ENCODE measurements around the gene AK4. TPM values are rescaled to one million over a fixed set of nuclear protein-coding genes. Genes with fewer than 3 reads are reported as not detected.

AK4 gene
- total RNA-seq, 2 experiments from 2014 or later = 108 to 112 TPM

- ChIA-PET POLR2A (no interaction called here), CTCF (no interaction called here)
- H3K27me3 Mint-ChIP-seq (ENCODE audit: low read depth) = peaks cover 28% of the 10 kb centered on the region
- H3K9me3 Mint-ChIP-seq (ENCODE audit: insufficient read depth) = no peaks in the 10 kb centered on the region
- no peak overlapping the region for H3K4me3 Mint-ChIP-seq
- ATAC-seq (no peak), DNase-seq (no peak)
- H3K36me3 Mint-ChIP-seq (ENCODE audit: low read depth) = no peaks in the 10 kb centered on the region
- no peaks in the 10 kb centered on the region for H3K4me1 Mint-ChIP-seq (ENCODE audit: low read depth)
- H3K27ac Mint-ChIP-seq = no peak overlapping the region
Observed at GRCh38 chr1:65243491-65243890, 95.5 kb downstream of the AK4 start.

- Mint-ChIP-seq H3K27me3 (ENCODE audit: low read depth) (peaks cover 21% of the 10 kb centered on the region), H3K9me3 (ENCODE audit: insufficient read depth) (no peaks in the 10 kb centered on the region), H3K36me3 (ENCODE audit: low read depth) (no peaks in the 10 kb centered on the region), H3K4me3 (no peak overlapping the region), H3K4me1 (ENCODE audit: low read depth) (no peaks in the 10 kb centered on the region), H3K27ac (no peak overlapping the region)
- ChIA-PET POLR2A (no interaction called here), CTCF (no interaction called here)
- DNase-seq (no peak), ATAC-seq (no peak)
Observed at GRCh38 chr1:65245295-65245694, 97.3 kb downstream of the AK4 start.

- Mint-ChIP-seq H3K4me3 (no peak overlapping the region), H3K36me3 (ENCODE audit: low read depth) (no peaks in the 10 kb centered on the region), H3K27ac (no peak overlapping the region), H3K27me3 (ENCODE audit: low read depth) (peaks cover 27% of the 10 kb centered on the region), H3K4me1 (ENCODE audit: low read depth) (no peaks in the 10 kb centered on the region), H3K9me3 (ENCODE audit: insufficient read depth) (no peaks in the 10 kb centered on the region)
- ChIA-PET POLR2A (no interaction called here), CTCF (interaction anchor here (1.4 to 2.0 kb wide), 2 partner anchors 12 to 440 kb away, joined by 4 read pairs; no protein-coding TSS in a partner anchor)
- no peak for DNase-seq
- ATAC-seq = no peak
Observed at GRCh38 chr1:65247419-65248359, 99.7 kb downstream of the AK4 start.

- Mint-ChIP-seq H3K4me3 (no peak overlapping the region), H3K27me3 (ENCODE audit: low read depth) (peaks cover 24% of the 10 kb centered on the region)
- POLR2A ChIA-PET = no interaction called here
Observed at GRCh38 chr1:65250826-65251225, 102.8 kb downstream of the AK4 start.

GRCh38 chr1:65253800-65254319 lies 105.9 kb downstream of the AK4 start:
- H3K36me3 Mint-ChIP-seq (ENCODE audit: low read depth) = no peaks in the 10 kb centered on the region
- peaks cover 16% of the 10 kb centered on the region for H3K4me1 Mint-ChIP-seq (ENCODE audit: low read depth)
- CTCF ChIA-PET = interaction anchor here (0.6 to 2.1 kb wide), 11 partner anchors 12 to 434 kb away, joined by 3 to 14 read pairs (median 5); partner anchors contain the start of genes LEPR and LEPROT
- peaks cover 26% of the 10 kb centered on the region for H3K27me3 Mint-ChIP-seq (ENCODE audit: low read depth)
- ATAC-seq (no peak), DNase-seq (no peak)
- peak overlapping the region; percentile 69 for H3K27ac Mint-ChIP-seq
- H3K9me3 Mint-ChIP-seq (ENCODE audit: insufficient read depth) = no peaks in the 10 kb centered on the region
- POLR2A ChIA-PET = no interaction called here
- H3K4me3 Mint-ChIP-seq = peak overlapping the region; percentile 78

More at GRCh38 chr1:65250826-65251225, 102.8 kb downstream of the AK4 start:
- no peak overlapping the region for H3K27ac Mint-ChIP-seq
- H3K9me3 Mint-ChIP-seq (ENCODE audit: insufficient read depth) = no peaks in the 10 kb centered on the region
- CTCF ChIA-PET = no interaction called here
- DNase-seq = no peak
- H3K4me1 Mint-ChIP-seq (ENCODE audit: low read depth) = peaks cover 16% of the 10 kb centered on the region
- H3K36me3 Mint-ChIP-seq (ENCODE audit: low read depth) = no peaks in the 10 kb centered on the region
- ATAC-seq = no peak

GRCh38 chr1:65254320-65255034 lies 106.5 kb downstream of the AK4 start:
- POLR2A ChIA-PET = interaction anchor here (1.1 kb wide), 1 partner anchor 9 kb away, joined by 3 read pairs; no protein-coding TSS in a partner anchor
- ATAC-seq = peak; percentile 99
- CTCF ChIA-PET = interaction anchor here (0.6 to 2.1 kb wide), 11 partner anchors 11 to 433 kb away, joined by 3 to 14 read pairs (median 5); partner anchors contain the start of genes LEPR and LEPROT
- Mint-ChIP-seq H3K4me1 (ENCODE audit: low read depth) (peaks cover 23% of the 10 kb centered on the region), H3K4me3 (peak overlapping the region; percentile 78), H3K9me3 (ENCODE audit: insufficient read depth) (no peaks in the 10 kb centered on the region), H3K27me3 (ENCODE audit: low read depth) (peaks cover 26% of the 10 kb centered on the region), H3K36me3 (ENCODE audit: low read depth) (no peaks in the 10 kb centered on the region), H3K27ac (no peak overlapping the region)
- DNase-seq = peak; percentile 89

GRCh38 chr1:65255035-65255655 lies 107.1 kb downstream of the AK4 start:
- Mint-ChIP-seq H3K9me3 (ENCODE audit: insufficient read depth) (no peaks in the 10 kb centered on the region), H3K36me3 (ENCODE audit: low read depth) (no peaks in the 10 kb centered on the region)
- POLR2A ChIA-PET = interaction anchor here (1.1 kb wide), 1 partner anchor 8 kb away, joined by 3 read pairs; no protein-coding TSS in a partner anchor

GRCh38 chr1:65255656-65256050 lies 107.7 kb downstream of the AK4 start:
- Mint-ChIP-seq H3K36me3 (ENCODE audit: low read depth) (no peaks in the 10 kb centered on the region), H3K27me3 (ENCODE audit: low read depth) (peaks cover 26% of the 10 kb centered on the region), H3K4me1 (ENCODE audit: low read depth) (peaks cover 34% of the 10 kb centered on the region), H3K9me3 (ENCODE audit: insufficient read depth) (no peaks in the 10 kb centered on the region), H3K27ac (no peak overlapping the region), H3K4me3 (no peak overlapping the region)
- ATAC-seq (no peak), DNase-seq (no peak)
- POLR2A ChIA-PET = no interaction called here
- CTCF ChIA-PET = interaction anchor here (1.2 to 1.3 kb wide), 2 partner anchors 10 to 432 kb away, joined by 3 read pairs; no protein-coding TSS in a partner anchor

More at GRCh38 chr1:65255035-65255655, 107.1 kb downstream of the AK4 start:
- ATAC-seq = no peak
- CTCF ChIA-PET = interaction anchor here (1.2 to 1.7 kb wide), 5 partner anchors 13 to 433 kb away, joined by 4 to 11 read pairs (median 5); partner anchors contain the start of genes LEPR and LEPROT
- H3K27ac Mint-ChIP-seq = no peak overlapping the region
- peaks cover 26% of the 10 kb centered on the region for H3K27me3 Mint-ChIP-seq (ENCODE audit: low read depth)
- DNase-seq = no peak
- H3K4me3 Mint-ChIP-seq = peak overlapping the region; percentile 75
- peaks cover 29% of the 10 kb centered on the region for H3K4me1 Mint-ChIP-seq (ENCODE audit: low read depth)

- H3K27me3 Mint-ChIP-seq (ENCODE audit: low read depth) = peaks cover 17% of the 10 kb centered on the region
- CTCF ChIA-PET = interaction anchor here (1.2 to 1.3 kb wide), 2 partner anchors 9 to 431 kb away, joined by 3 read pairs; no protein-coding TSS in a partner anchor
- no peak overlapping the region for H3K27ac Mint-ChIP-seq
Observed at GRCh38 chr1:65256860-65257708, 109.1 kb downstream of the AK4 start.

GRCh38 chr1:65258106-65258505 lies 110.1 kb downstream of the AK4 start:
- Mint-ChIP-seq H3K4me3 (no peak overlapping the region), H3K36me3 (ENCODE audit: low read depth) (no peaks in the 10 kb centered on the region), H3K27me3 (ENCODE audit: low read depth) (peaks cover 14% of the 10 kb centered on the region), H3K4me1 (ENCODE audit: low read depth) (peaks cover 42% of the 10 kb centered on the region), H3K9me3 (ENCODE audit: insufficient read depth) (no peaks in the 10 kb centered on the region), H3K27ac (no peak overlapping the region)
- ATAC-seq (no peak), DNase-seq (no peak)
- ChIA-PET CTCF (interaction anchor here (1.0 kb wide), 1 partner anchor 24 kb away, joined by 3 read pairs; no protein-coding TSS in a partner anchor), POLR2A (no interaction called here)

More at GRCh38 chr1:65256860-65257708, 109.1 kb downstream of the AK4 start:
- Mint-ChIP-seq H3K9me3 (ENCODE audit: insufficient read depth) (no peaks in the 10 kb centered on the region), H3K36me3 (ENCODE audit: low read depth) (no peaks in the 10 kb centered on the region), H3K4me3 (no peak overlapping the region), H3K4me1 (ENCODE audit: low read depth) (peaks cover 38% of the 10 kb centered on the region)
- POLR2A ChIA-PET = no interaction called here
- ATAC-seq (no peak), DNase-seq (no peak)

Measured in activated CD8-positive, alpha-beta T cell treated with anti-CD3 and anti-CD28 coated beads, Interleukin-2, amount 10 ng/mL, durations not matched to agents 7 days and 5 days (primary cell).